ENCODE data around the gene N4BP2L2. TPM values are rescaled to one million over a fixed set of nuclear protein-coding genes. Genes with fewer than 3 reads are reported as not detected.

The N4BP2L2 gene
- total and polyA plus RNA-seq, 5 donors from 2014 or later: 161 to 242 (median 213) TPM

DNA sequence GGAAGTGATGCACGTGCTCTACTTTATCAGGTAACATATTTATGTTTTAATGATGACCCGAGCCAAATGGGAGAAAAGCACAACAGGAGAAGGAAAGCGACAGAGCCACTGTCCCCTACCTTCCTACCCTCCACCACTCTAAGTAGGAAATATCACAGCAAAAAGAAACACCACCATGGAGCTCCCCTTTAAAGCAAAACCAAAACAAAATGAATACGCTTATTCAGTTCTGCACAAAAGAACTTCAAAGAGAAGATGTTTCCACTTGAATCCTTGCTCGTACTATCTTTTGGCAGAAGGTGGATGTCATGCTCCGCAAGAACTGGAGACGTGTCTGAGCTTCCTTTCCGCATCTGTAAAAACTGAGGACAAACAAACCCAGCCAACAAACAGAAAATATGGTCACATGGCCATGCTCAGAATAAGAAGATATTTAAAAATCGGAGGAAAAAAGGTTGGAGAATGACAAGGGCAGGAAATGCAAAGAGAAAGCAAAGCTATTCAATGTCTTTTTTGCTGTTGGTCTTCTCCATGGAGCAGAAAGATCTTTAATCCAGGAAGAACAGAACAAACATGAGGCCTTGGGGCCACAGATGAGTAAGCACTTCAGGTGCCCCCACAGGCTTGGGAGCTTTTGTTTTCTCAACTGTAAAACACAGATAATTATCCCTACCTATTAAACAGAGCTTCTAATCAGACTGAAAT, 130.1 kb downstream of the N4BP2L2 start:
- H3K4me1 Mint-ChIP-seq: peaks cover 11 to 39% (median 32%) of the 10 kb centered on the region in 4 donors
- Histone ChIP-seq H3K27me3 (ENCODE audit: control insufficient read depth, insufficient read depth, low read length) (no peaks in the 10 kb centered on the region), H3K36me3 (ENCODE audit: control insufficient read depth, insufficient read depth, low read length) (peaks cover 31% of the 10 kb centered on the region), H3K4me1 (ENCODE audit: control insufficient read depth, insufficient read depth, low read length, poor library complexity, severe bottlenecking) (no peaks in the 10 kb centered on the region), H3K4me3 (ENCODE audit: low read depth, low read length) (peak overlapping the region; percentile 63), H3K9me3 (ENCODE audit: control insufficient read depth in 2 of 2, low read length in 2 of 2) (no peaks in the 10 kb centered on the region), H3K27ac (ENCODE audit: insufficient read depth, low read length, poor library complexity, severe bottlenecking) (peak overlapping the region; percentile 34)
- no peak for ATAC-seq (ENCODE audit: low read depth in 2 of 2)
- H3K27ac Mint-ChIP-seq: peak overlapping the region; percentile 66 to 94 (median 80)
- peak in 1 of 3 donors; percentile 22 for DNase-seq
- H3K9me3 Mint-ChIP-seq: no peaks in the 10 kb centered on the region
- H3K27me3 Mint-ChIP-seq: no peaks in the 10 kb centered on the region
- H3K4me3 Mint-ChIP-seq: peak overlapping the region; percentile 62 to 83 (median 68)
- peaks cover 43% of the 10 kb centered on the region for H3K36me3 Mint-ChIP-seq

DNA sequence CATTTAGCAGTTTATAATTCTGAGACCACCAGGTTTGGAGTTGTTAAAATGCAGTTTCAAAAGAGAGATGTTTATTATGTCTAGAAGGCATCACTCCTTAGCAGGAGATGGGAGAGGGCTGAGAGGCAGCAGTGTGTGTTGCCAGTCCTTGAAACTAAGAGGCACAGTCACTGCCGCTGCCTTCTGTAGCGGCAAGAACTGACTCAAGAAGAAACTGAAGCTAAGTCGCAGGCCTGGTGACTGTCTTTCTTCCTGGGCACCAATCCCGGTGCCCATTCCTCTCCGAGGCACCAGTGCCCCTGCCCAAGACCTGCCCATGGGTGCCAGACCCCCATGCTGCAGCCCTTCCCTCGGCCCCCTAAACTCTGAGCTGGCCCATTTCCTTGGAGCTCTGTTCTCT, 130.7 kb downstream of the N4BP2L2 start:
- ATAC-seq (ENCODE audit: low read depth in 2 of 2) (no peak), DNase-seq (peak in 1 of 3 donors; percentile 34)
- peak overlapping the region; percentile 66 to 94 (median 80) for H3K27ac Mint-ChIP-seq
- H3K9me3 ChIP-seq (ENCODE audit: control insufficient read depth in 2 of 2, low read length in 2 of 2): no peaks in the 10 kb centered on the region
- H3K4me3 Mint-ChIP-seq: peak overlapping the region in 3 of 4 donors; percentile 62 to 71 (median 66)
- H3K36me3 Mint-ChIP-seq: peaks cover 48% of the 10 kb centered on the region
- peaks cover 37% of the 10 kb centered on the region for H3K36me3 ChIP-seq (ENCODE audit: control insufficient read depth, insufficient read depth, low read length)
- H3K4me1 ChIP-seq (ENCODE audit: control insufficient read depth, insufficient read depth, low read length, poor library complexity, severe bottlenecking): no peaks in the 10 kb centered on the region
- peaks cover 11 to 37% (median 32%) of the 10 kb centered on the region in 4 donors for H3K4me1 Mint-ChIP-seq
- no peaks in the 10 kb centered on the region for H3K9me3 Mint-ChIP-seq
- H3K27me3 Mint-ChIP-seq: no peaks in the 10 kb centered on the region
- peak overlapping the region; percentile 63 for H3K4me3 ChIP-seq (ENCODE audit: low read depth, low read length)
- H3K27me3 ChIP-seq (ENCODE audit: control insufficient read depth, insufficient read depth, low read length): no peaks in the 10 kb centered on the region
- H3K27ac ChIP-seq (ENCODE audit: insufficient read depth, low read length, poor library complexity, severe bottlenecking): peak overlapping the region; percentile 34

DNA sequence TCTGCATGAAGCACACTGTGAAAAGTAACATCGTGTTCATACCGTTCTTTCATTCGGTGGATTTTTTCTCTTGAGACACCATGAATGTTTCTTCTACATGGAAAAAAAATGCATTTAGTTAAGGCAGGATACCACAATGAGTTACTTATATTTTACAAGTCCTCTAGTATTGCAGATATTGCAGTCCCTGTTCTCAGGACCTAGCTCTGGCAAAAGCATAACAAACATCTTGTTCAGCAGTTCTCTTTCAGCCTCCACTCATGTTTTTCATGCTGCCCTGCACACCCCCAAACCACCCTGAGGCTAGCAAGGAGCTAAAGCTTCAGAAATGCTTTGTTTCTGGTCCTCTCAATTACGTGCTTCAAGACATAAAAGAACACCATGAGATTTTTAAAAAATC, 135.5 kb downstream of the N4BP2L2 start:
- peak overlapping the region in 1 of 3 donors; percentile 25 for H3K27ac Mint-ChIP-seq
- no peak overlapping the region for H3K27ac ChIP-seq (ENCODE audit: insufficient read depth, low read length, poor library complexity, severe bottlenecking)
- H3K27me3 ChIP-seq (ENCODE audit: control insufficient read depth, insufficient read depth, low read length): no peaks in the 10 kb centered on the region
- H3K4me1 ChIP-seq (ENCODE audit: control insufficient read depth, insufficient read depth, low read length, poor library complexity, severe bottlenecking): no peaks in the 10 kb centered on the region
- H3K36me3 ChIP-seq (ENCODE audit: control insufficient read depth, insufficient read depth, low read length): peaks cover 50% of the 10 kb centered on the region
- H3K4me1 Mint-ChIP-seq: peaks cover under 1 to 7% (median 6%) of the 10 kb centered on the region in 4 donors
- no peaks in the 10 kb centered on the region for H3K27me3 Mint-ChIP-seq
- ATAC-seq (ENCODE audit: low read depth in 2 of 2): no peak
- H3K4me3 Mint-ChIP-seq: no peak overlapping the region
- H3K9me3 Mint-ChIP-seq: no peaks in the 10 kb centered on the region
- DNase-seq: no peak
- no peak overlapping the region for H3K4me3 ChIP-seq (ENCODE audit: low read depth, low read length)
- peaks cover 47% of the 10 kb centered on the region for H3K36me3 Mint-ChIP-seq
- no peaks in the 10 kb centered on the region for H3K9me3 ChIP-seq (ENCODE audit: control insufficient read depth in 2 of 2, low read length in 2 of 2)

DNA sequence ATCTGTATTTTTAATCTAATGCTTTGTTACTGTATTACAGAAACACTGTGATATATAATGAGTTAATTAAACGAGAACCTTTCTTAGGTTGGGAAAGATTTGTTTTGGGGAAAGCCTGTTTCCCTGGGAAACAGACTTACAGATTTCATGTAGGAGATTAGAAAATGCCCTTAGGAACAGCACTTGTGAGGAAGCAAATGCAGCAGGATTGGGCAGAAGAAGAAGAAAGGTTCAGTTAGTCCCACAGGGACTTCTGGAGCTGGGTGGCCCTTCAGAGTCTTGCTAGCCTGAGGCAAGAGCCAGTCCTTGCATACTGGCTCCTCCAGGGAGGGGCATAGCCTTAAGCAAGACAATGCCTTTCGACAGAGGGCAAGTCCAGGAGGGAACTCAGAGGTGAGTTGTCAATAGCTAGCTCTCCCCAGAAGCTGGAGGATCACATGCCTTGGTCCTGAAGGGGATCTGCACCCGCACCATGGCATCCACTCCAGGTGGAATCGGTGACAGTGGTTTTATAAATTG, 147.4 kb downstream of the N4BP2L2 start:
- H3K36me3 Mint-ChIP-seq: no peaks in the 10 kb centered on the region
- H3K27ac ChIP-seq (ENCODE audit: insufficient read depth, low read length, poor library complexity, severe bottlenecking): no peak overlapping the region
- ATAC-seq (ENCODE audit: low read depth in 2 of 2) (no peak), DNase-seq (no peak)
- H3K27ac Mint-ChIP-seq: no peak overlapping the region
- no peaks in the 10 kb centered on the region for H3K36me3 ChIP-seq (ENCODE audit: control insufficient read depth, insufficient read depth, low read length)
- H3K27me3 Mint-ChIP-seq: no peaks in the 10 kb centered on the region
- H3K9me3 Mint-ChIP-seq: no peaks in the 10 kb centered on the region
- no peak overlapping the region for H3K4me3 Mint-ChIP-seq
- H3K9me3 ChIP-seq (ENCODE audit: control insufficient read depth in 2 of 2, low read length in 2 of 2): no peaks in the 10 kb centered on the region
- no peak overlapping the region for H3K4me3 ChIP-seq (ENCODE audit: low read depth, low read length)
- peaks cover 5% of the 10 kb centered on the region for H3K4me1 ChIP-seq (ENCODE audit: control insufficient read depth, insufficient read depth, low read length, poor library complexity, severe bottlenecking)
- H3K27me3 ChIP-seq (ENCODE audit: control insufficient read depth, insufficient read depth, low read length): no peaks in the 10 kb centered on the region
- H3K4me1 Mint-ChIP-seq: peaks cover 3 to 11% (median 8%) of the 10 kb centered on the region in 4 donors

DNA sequence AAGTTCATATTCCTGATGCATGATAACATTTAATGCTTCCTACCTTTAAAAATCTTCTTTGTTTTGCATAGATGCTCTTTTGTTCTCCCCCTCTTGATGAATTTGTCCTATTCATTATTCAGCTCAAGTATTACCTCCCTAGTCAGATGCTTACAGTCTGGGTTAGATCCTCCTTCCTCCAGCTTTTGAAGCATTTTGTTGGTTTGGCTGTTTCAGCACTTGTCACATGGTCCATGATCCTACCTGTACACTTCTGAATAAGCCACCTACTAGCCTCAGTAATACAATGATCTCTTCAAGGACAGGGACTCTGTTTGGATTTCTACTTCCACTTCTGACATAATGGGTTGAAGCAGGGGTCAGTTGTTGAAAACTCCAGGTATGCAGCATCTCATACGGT, 148.1 kb downstream of the N4BP2L2 start:
- H3K4me3 Mint-ChIP-seq: no peak overlapping the region
- Histone ChIP-seq H3K27me3 (ENCODE audit: control insufficient read depth, insufficient read depth, low read length) (no peaks in the 10 kb centered on the region), H3K9me3 (ENCODE audit: control insufficient read depth in 2 of 2, low read length in 2 of 2) (no peaks in the 10 kb centered on the region), H3K27ac (ENCODE audit: insufficient read depth, low read length, poor library complexity, severe bottlenecking) (no peak overlapping the region), H3K4me3 (ENCODE audit: low read depth, low read length) (no peak overlapping the region), H3K36me3 (ENCODE audit: control insufficient read depth, insufficient read depth, low read length) (no peaks in the 10 kb centered on the region), H3K4me1 (ENCODE audit: control insufficient read depth, insufficient read depth, low read length, poor library complexity, severe bottlenecking) (peaks cover 5% of the 10 kb centered on the region)
- H3K36me3 Mint-ChIP-seq: no peaks in the 10 kb centered on the region
- peaks cover 3 to 11% (median 8%) of the 10 kb centered on the region in 4 donors for H3K4me1 Mint-ChIP-seq
- H3K27ac Mint-ChIP-seq: peak overlapping the region in 1 of 3 donors; percentile 3
- DNase-seq (no peak), ATAC-seq (ENCODE audit: low read depth in 2 of 2) (no peak)
- H3K27me3 Mint-ChIP-seq: no peaks in the 10 kb centered on the region
- H3K9me3 Mint-ChIP-seq: no peaks in the 10 kb centered on the region

DNA sequence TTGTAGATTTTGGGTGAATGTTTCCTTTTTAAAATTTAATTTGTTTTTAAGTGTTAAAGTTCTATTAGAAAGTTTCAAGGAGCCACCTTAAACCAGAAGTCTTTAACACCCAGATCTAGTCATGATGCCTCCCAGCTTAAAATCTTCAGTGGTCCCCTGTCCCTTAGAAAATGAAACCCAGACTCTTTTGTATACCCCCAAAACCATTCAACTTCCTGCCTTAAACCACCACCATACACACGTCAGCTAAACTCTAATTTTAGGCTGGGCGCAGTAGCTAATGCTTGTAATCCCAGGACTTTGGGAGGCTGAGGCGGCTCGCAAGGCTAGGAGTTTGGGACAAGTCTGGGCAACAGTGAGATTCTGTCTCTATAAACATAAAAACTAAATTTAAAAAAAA, 148.5 kb downstream of the N4BP2L2 start:
- no peaks in the 10 kb centered on the region for H3K27me3 ChIP-seq (ENCODE audit: control insufficient read depth, insufficient read depth, low read length)
- Mint-ChIP-seq H3K4me3 (no peak overlapping the region), H3K9me3 (no peaks in the 10 kb centered on the region), H3K27ac (peak overlapping the region in 2 of 3 donors; percentile 3 to 23), H3K27me3 (no peaks in the 10 kb centered on the region), H3K4me1 (peaks cover 3 to 11% (median 8%) of the 10 kb centered on the region in 4 donors), H3K36me3 (no peaks in the 10 kb centered on the region)
- H3K36me3 ChIP-seq (ENCODE audit: control insufficient read depth, insufficient read depth, low read length): no peaks in the 10 kb centered on the region
- H3K4me3 ChIP-seq (ENCODE audit: low read depth, low read length): no peak overlapping the region
- no peak for DNase-seq
- no peak for ATAC-seq (ENCODE audit: low read depth in 2 of 2)
- H3K4me1 ChIP-seq (ENCODE audit: control insufficient read depth, insufficient read depth, low read length, poor library complexity, severe bottlenecking): peaks cover 5% of the 10 kb centered on the region
- H3K9me3 ChIP-seq (ENCODE audit: control insufficient read depth in 2 of 2, low read length in 2 of 2): no peaks in the 10 kb centered on the region
- no peak overlapping the region for H3K27ac ChIP-seq (ENCODE audit: insufficient read depth, low read length, poor library complexity, severe bottlenecking)

DNA sequence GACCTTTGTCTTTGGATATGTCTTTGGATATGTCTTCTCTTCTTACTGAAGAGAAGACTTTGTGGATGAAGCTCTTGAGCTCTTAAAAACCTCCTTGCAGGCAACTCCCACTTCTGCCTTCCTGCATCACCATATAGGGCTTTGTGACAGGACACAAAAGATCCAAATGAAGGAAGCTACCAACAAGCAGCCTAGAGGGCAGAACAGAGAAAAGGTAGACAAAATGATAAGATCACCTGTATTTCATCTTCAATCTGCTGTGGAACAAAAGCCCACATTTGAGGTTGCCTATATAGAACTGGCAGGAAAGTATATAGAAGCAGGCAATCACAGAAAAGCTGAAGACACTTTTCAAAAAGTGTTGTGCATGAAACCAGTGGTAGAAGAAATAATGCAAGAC, 153.2 kb downstream of the N4BP2L2 start:
- ATAC-seq (ENCODE audit: low read depth in 2 of 2) (no peak), DNase-seq (peak in 1 of 3 donors; percentile 7)
- peaks cover 0 to under 1% (median under 1%) of the 10 kb centered on the region in 4 donors for H3K4me1 Mint-ChIP-seq
- Histone ChIP-seq H3K4me1 (ENCODE audit: control insufficient read depth, insufficient read depth, low read length, poor library complexity, severe bottlenecking) (peaks cover 5% of the 10 kb centered on the region), H3K27me3 (ENCODE audit: control insufficient read depth, insufficient read depth, low read length) (no peaks in the 10 kb centered on the region), H3K4me3 (ENCODE audit: low read depth, low read length) (no peak overlapping the region), H3K9me3 (ENCODE audit: control insufficient read depth in 2 of 2, low read length in 2 of 2) (no peaks in the 10 kb centered on the region), H3K27ac (ENCODE audit: insufficient read depth, low read length, poor library complexity, severe bottlenecking) (no peak overlapping the region), H3K36me3 (ENCODE audit: control insufficient read depth, insufficient read depth, low read length) (no peaks in the 10 kb centered on the region)
- no peaks in the 10 kb centered on the region for H3K27me3 Mint-ChIP-seq
- H3K4me3 Mint-ChIP-seq: no peak overlapping the region
- no peaks in the 10 kb centered on the region for H3K9me3 Mint-ChIP-seq
- H3K36me3 Mint-ChIP-seq: no peaks in the 10 kb centered on the region
- H3K27ac Mint-ChIP-seq: no peak overlapping the region

DNA sequence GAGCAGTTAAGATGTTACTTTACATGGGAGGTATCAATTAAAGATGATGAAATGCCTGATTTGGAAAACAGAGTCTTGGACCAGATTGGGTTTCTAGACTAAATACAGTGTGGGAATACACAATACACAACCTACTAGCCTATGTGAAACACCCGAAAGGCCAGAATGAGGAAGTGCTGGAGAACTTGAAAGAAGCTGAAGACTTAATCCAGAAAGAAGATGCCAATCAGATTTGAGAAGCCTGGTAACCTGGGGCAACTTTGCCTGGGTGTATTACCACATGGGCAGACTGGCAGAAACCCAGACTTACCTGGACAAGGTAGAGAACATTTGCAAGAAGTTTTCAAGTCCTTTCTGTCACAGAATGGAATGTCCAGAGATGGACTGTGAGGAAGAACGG, 153.9 kb downstream of the N4BP2L2 start:
- H3K4me1 ChIP-seq (ENCODE audit: control insufficient read depth, insufficient read depth, low read length, poor library complexity, severe bottlenecking): no peaks in the 10 kb centered on the region
- ATAC-seq (ENCODE audit: low read depth in 2 of 2): no peak
- no peaks in the 10 kb centered on the region for H3K36me3 ChIP-seq (ENCODE audit: control insufficient read depth, insufficient read depth, low read length)
- Mint-ChIP-seq H3K4me1 (no peaks in the 10 kb centered on the region), H3K27ac (no peak overlapping the region), H3K9me3 (no peaks in the 10 kb centered on the region), H3K27me3 (no peaks in the 10 kb centered on the region), H3K4me3 (no peak overlapping the region), H3K36me3 (no peaks in the 10 kb centered on the region)
- H3K27ac ChIP-seq (ENCODE audit: insufficient read depth, low read length, poor library complexity, severe bottlenecking): no peak overlapping the region
- no peaks in the 10 kb centered on the region for H3K27me3 ChIP-seq (ENCODE audit: control insufficient read depth, insufficient read depth, low read length)
- DNase-seq: no peak
- no peaks in the 10 kb centered on the region for H3K9me3 ChIP-seq (ENCODE audit: control insufficient read depth in 2 of 2, low read length in 2 of 2)
- no peak overlapping the region for H3K4me3 ChIP-seq (ENCODE audit: low read depth, low read length)
